Measurements from ENCODE around the gene GHR. TPM values are rescaled to one million over a fixed set of nuclear protein-coding genes. Genes with fewer than 3 reads are reported as not detected.

Gene GHR
- total RNA-seq, 1 experiment from 2014 or later, result 3.3 TPM

DNA sequence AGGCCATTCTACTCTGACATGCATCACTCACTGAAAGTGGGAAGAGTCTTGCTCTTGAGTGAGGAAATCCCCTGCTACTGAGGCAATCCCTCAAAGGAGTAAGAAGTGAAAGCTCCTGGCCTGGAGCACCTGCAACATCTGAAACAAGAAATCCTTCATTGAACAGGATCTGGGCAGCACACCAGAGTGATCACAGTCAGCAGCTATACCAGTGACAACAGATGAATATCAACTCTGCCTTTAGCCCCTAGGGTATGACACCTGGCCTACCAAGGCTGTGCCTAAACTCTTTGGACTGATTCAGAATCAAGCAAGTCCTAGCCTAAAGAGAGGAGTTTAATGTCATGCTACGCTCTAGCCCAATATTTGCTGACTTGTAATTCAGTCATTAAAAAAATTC is 177.2 kb downstream of the GHR start:
- no peak for DNase-seq (ENCODE audit: low spot score)

DNA sequence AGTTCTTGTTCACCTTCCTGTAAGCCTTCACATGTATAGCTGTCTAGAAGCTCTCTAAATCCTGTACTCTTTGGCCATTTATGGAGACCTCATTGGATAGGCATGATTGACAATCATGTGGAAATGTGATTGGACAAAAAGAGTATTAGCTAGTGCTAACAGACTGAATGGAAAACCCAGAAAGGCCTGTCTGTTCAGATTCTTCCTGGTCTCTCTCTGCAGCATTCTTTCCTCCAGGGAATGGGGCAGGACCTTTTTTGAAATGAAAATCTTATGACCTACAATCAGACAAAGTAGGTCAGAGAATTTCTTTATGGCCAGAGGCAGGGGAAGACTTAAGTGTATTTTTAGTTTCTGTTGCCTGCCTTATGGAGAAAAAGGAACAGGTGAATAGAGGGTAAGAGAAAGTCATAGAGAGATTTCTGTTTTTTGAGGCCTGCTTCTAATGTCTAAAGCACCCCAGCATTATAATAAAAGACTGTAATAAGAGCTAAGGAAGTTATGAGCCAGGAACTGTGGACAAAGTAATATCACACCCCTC is 181.0 kb downstream of the GHR start:
- no peak for DNase-seq (ENCODE audit: low spot score)

DNA sequence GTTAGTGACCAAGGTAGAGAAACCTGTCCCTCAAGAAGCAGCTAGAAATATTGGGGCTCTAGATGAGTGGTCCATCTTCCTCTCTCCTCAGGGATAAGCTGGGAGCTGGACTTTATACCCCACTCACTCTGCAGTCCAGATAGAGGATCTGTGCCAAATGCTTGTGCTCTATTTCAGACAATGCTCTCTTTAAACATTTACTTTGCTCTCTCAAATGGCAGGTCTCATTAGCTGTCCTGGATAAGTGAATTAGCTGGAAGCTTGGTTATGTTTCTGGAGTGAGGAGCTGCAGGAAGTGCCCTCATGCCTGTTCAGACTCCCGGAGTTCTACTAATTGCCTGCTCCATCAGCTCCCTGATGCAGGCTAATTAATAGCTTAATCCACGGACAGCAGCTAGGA is 182.3 kb downstream of the GHR start:
- no peak for DNase-seq (ENCODE audit: low spot score)

DNA sequence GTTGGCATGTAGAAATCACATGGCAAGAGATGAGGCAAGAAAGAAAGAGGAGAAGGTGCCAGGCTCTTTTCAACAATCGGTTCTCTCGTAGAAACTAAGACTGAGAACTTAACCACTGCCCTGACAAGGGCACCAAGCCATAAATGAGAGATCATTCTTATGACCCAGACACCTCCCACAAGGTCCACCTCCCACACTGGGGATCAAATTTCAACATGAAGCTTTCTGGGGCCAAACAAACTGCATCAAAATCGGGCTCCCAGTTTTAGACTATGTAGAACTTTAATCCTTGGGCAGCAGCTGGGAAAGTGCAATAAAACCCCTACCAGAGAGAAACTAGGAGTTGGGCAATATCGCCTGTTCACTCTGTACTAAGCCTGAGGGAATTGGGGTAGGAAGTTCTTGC is 183.2 kb downstream of the GHR start:
- DNase-seq (ENCODE audit: low spot score), result no peak

DNA sequence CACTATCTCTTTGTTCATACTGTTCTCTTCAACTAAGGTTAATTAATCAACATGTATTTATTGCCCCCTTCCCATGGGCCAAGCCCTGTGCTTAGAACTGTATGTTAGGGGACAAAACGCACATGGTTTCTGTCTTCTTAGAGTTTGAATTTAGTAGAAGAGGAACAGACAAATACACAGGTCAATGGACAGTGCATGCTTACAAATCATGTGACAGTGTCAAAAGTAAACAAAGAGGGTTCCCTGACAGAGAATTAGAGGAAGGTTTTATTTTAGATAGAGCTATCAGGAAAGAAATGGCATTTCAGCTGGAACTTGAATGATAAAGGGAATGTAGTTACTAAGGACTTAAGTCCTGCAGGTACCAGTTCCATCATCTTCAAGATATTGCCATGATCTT is 188.2 kb downstream of the GHR start:
- no peak for DNase-seq (ENCODE audit: low spot score)

DNA sequence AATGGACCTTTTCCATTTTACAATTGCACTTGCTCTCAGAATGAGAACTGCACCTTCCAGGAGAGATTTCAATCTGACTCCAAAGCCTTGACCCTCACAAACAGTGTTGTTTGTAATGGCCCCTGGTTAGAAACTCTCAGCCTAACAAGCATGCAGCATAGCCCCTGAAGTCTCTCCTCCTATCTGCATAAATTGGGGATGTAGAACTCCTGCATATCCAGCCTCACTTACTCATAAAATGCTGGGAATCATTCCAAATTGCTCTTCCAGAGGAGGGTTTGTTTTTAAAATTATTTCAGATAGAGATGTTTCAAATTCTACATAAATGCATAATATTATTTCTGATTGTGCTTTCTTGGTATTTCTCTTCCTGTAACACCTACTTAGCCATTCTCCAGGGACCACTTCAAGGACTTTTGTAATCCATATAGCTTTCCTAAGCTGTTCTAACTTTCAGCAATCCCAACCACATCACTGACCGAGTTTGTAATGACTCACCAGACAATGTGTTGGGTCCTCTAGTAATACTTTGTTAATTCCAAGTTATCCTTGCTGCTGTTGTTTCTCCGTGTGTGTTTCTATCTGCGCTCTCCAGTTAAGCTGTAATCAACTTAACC is 189.6 kb downstream of the GHR start:
- DNase-seq (ENCODE audit: low spot score), result peak; percentile 59

DNA sequence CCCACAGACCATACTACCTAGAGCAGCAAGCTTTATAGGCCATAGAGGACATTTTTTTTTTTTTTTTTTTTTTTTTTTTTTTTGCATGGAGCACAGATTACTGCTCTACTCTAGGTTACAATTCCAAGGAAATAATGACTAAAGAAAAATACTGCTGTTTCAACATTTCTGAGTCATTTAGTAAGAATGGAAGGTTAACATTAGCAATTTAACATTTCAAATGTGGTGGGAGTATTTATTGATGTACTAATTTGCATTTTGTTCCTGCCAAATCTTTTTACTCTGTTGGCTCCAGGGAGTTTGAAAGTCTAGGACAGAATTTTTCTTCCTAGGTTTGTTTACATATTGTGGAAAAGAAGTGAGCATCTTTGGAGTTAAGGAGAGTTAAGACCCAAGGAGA is 191.3 kb downstream of the GHR start:
- peak; percentile 39 for DNase-seq (ENCODE audit: low spot score)

DNA sequence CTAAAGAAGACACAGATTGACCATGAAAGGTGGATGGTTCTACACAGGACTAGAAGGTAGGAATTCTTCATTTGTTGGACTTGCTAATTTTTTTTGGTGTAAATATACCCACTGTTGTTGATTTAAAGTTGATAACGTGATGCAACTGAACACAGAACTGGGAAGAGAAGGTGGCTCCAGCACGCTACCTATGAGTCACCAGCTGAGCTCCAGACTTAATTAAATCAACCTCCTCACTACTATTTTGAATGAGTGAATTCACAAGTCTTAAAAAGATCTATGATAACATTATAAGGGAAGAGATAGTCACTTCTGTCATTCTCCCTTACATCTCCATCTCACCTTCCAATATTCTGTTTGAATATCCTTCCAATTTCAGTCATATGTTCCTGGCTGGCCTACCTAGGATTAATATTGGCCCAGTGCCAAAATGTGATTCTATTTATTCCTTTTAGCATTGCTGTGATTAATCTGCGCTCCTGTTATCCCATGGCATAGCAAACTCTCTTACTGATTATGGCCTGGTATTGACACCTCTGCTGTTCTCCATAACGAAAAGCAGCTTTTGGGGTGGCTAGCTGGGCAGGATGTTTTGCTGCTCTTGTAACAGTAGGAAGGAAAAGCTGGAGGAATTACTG is 197.5 kb downstream of the GHR start:
- DNase-seq (ENCODE audit: low spot score), result peak; percentile 26

DNA sequence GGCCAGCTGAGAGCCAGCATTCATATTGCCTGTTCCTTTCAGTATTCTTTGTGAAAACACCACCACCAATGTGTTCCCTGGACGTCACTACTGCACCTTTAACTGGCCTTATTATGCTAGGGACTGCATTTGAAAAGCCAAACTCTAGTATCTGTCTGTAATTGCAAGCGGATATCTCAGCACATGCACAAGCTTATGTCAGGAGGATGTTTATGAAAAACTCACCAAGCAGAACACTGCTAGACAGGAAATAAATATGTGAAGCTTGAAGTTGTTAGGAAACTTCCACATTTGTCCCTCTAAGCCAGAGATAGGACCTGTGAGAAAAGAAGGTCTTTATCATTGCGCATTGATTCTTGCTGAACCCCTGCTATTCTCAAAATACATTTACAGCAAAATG is 198.0 kb downstream of the GHR start:
- peak; percentile 37 for DNase-seq (ENCODE audit: low spot score)

DNA sequence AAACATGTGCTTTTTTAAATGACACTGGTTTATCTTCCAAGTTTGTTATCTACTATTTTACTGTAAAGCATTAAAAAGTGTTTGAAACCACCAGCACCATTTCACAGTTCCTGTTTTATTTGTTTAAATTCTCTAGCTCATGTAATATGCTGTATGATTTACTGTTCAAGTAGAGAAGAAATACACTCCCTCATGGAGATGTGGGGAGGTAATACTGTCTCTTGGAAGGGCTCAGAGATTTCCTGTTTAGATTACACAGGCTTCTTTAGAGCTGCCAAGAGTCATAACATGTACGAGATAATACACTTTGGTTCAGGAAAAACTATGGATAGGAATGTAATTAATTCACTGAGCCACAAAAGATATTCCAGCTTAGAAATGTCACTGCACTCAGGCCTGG is 198.4 kb downstream of the GHR start:
- DNase-seq (ENCODE audit: low spot score), result no peak

DNA sequence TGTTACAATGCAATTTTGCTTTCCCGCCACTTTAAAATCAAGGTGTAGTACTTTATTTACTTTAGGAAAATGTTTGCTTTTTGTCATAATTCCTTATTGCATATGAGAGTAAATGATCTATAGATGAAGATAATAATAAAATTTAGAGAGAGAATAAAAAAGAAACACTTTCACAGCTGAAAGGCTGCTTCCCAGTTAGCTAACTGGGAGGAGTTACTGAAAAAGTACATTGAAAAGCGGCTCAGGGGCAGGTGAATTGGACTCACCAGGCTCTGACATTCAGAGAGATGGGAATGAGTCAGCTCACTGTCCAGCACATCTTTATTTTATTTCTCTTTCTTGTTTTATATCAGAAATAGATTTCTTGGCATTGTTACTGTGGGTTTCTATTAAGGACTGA is 201.7 kb downstream of the GHR start:
- DNase-seq (ENCODE audit: low spot score), result no peak

DNA sequence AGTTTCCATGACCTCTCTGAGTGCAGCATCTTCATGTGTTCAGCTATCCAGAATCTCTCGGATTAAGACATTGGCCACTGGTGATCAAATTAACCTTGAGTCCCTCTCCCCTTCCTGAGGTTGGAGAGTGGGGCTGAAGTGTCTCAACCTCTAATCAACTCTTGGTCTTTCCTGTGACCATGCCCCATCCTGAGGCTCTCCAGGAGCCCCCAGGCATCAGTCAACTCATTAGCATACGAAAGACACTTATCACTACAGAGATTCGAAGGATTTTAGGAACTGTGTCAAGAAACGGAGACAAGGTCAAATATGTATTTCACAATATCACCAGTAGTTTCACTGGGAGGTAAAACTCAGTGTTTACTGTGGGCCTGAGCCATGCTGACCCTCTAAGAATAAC is 203.2 kb downstream of the GHR start:
- no peak for DNase-seq (ENCODE audit: low spot score)

DNA sequence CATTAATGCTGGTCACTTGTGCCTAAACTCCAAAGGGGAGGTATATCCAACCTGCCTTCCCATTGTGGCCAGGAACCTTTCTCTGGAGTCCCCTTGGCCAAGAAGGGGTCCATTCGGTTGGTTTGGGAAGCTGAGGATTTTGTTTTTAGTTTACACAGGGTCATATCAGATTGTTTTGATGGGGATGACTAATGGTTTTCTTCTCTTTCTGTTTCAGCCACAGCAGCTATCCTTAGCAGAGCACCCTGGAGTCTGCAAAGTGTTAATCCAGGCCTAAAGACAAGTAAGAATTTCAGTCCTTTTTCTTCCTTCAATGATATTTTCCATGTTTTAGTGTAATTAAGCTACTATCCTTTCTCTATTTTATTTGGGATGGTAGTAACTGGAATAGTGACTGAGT is 205.6 kb downstream of the GHR start:
- no peak for DNase-seq (ENCODE audit: low spot score)

DNA sequence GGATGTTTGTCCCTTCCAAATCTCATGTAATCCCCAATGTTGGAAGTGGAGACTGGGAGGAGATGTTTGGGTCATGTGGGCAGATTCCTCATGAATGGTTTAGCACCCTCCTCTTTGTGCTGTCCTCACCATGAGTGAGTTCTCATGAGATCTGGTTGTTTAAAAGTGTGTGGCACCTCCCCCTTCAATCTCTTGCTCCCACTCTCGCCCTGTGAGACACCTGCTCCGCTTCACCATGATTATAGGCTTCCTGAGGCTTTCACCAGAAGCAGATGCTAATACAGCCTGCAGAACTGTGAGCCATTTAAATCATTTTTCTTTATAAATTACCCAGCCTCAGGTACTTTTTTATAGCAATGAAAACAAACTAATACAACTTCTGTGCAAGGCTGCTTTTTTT is 206.0 kb downstream of the GHR start:
- DNase-seq (ENCODE audit: low spot score), result no peak

DNA sequence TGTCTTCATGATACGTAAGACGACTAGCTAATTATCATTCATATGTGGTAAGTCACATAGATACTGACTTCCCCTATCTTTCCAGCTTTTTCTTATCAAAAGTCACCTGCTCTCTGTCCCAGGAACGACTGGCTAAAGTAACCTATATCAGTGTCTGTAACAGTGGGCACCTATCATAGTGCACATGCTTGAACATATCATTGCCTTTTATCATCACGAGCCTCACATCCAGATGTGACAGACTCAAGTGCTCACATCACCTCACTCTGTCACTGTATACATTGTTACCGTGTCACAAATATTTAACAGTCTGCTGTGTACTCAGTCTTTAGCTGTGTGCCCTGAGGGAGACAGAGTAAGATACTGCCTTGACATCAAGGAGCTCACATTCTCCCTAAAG is 208.0 kb downstream of the GHR start:
- no peak for DNase-seq (ENCODE audit: low spot score)

DNA sequence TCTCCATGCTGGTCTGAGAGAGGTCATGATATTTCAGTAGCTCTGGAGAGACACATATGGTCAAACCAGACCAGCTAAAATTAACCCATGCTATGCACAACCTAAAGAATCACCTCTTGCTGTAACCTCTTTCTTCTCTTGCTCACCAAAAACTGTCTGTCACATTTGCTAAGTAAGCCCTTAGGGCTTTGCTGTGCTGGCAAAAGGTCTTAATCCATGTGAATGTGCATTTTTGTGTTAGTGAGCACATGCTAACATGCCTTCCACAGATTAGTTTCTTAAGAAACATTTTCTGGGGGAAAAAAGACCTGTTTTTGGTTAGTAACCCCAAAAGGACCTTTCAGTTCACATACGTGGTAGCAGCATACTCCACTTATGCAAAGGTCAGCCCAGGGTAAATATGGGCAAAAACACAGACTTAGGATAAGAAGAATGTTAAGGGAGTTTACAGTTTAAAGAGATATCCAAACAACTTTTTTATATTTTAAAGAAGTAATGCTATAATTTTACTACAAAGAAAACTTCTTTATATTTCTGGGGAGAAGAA is 209.2 kb downstream of the GHR start:
- DNase-seq (ENCODE audit: low spot score), result no peak

DNA sequence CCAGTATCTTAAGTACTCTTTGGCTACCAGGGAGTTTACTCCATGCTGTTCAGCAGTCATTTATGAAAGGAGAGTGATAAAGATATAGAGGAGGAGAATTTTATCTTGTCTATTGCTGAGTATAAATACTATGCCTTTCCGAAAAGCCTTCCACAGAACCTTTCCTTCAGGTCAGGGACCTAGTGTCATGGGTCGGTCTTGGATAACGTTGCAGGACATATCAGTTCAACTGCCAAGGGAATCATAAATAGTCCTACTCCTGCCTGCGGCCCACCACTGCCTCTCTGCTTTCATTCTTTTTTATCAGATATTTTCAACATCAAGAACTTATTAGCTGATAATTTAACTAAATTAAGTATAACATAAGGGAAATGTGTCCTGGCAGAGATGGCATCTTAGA is 211.3 kb downstream of the GHR start:
- no peak for DNase-seq (ENCODE audit: low spot score)

DNA sequence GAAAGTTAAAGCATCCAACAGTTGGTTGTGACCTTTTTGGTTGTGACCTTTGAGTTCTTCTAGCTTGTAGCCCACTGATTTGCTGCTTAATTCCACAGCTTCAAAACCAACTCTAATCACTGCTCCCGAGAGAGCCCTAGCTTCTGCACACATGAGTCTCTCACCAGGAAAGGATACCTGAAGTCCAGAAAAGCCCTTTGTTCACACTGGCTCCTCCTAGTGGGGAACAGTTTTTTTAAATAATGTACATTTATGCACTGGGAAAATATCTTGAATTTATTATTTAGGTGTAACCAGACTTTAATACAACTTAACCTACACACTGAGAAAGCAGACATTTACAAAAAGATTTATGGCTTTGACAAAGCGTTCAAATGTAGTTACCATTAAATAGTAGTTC is 213.2 kb downstream of the GHR start:
- DNase-seq (ENCODE audit: low spot score), result peak; percentile 18

DNA sequence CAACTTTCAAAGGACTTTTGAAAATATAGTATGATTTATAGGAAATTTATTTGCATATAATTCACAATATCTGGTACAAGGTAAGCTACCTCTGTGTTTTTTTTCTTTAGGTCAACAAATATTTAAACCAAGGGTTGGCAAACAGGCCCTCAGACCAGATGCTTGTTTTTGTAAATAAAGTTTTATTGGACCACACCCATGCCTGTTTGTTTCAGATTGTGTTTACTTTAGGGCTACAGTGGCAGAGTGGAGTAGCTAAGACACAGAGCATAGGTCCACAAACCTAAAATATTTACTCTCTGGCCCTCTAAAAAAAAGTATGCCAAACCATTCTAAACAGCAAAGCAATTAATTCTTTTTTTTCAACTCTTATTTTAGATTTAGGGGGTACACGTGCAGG is 213.7 kb downstream of the GHR start:
- no peak for DNase-seq (ENCODE audit: low spot score)

DNA sequence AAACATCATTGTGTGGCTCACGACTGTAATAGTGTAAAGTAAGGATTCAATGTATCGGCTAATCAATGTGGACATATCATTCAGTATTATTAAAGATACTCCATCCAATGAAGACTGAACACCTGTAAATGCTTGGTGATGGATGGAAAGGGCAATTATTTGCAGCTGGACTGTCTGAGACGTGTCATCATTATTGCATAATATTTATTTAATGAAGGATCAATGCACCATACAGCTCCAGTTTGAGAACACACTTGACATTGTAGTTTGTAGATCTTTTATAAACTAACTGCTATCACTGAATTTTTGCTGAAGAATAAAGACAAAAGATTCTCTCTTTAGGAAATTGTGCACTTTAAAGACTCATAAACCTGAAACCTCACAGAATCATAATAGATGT is 215.7 kb downstream of the GHR start:
- no peak for DNase-seq (ENCODE audit: low spot score)

DNA sequence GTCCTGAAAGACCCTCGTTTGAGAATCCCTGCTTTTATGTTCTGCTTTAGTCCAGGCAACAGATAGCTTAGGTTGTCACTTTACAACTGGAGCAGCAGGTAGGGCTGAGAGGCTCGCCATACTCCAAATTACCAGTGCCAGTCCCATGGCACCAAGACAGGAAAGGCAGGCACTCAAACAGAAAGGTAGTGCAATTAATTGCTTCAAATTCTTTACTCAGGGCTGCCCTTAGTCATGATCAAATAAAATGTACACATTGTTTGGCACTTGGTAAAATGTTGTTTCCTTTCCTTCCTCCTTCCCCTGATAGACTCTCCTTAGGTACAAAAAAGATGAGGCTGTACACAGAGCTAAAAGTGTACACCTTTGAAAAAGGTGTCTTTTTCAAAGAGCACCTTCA is 217.6 kb downstream of the GHR start:
- no peak for DNase-seq (ENCODE audit: low spot score)

DNA sequence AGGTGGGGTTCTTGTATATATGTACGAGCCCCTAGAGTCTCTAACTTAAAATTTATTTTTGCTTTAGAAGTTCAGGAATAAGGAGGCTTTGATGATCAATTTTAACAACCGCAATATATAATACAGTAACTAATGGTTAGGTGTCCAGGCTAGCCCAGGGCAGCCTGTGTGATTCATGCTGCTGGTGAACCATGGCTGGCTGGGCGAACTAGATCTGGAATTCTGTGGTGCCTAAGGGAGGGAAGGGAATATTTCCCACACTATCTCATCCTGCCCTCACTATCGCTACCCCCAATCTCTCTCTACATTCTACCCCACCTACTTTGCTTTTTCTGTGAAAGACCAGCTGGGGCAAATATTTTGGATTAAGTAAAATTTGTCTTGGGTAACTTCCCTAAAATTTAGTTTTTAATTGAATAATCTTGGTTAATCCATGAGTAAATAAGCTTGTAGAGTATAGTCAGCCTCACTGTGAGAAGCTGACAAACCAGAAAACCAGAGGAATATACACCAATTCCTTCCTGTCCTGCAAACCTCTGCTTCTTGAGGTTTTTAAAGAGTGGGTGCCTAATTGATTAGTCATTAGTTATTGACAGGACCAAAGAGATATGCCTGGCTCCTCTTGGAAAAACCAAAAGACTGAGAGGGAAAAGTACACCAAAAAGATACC is 218.2 kb downstream of the GHR start:
- peak; percentile 36 for DNase-seq (ENCODE audit: low spot score)

DNA sequence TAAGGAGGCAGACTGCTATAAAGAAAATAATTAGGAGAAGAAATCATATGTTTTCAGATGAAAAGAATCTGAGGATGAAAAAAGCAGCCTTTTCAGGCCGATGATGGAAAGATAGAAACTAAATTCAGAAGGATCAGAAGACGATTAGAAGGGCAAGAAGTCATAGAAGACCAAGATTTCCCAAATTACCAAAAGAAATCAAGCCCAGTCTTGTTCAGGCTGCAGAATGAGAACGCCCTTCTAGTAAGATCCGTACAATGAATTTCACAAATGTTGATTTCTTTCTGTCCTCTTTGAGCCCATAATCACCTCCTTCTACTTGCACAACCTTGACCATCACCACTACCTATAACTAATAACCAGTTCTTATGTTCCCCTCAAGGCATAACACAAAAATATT is 218.8 kb downstream of the GHR start:
- DNase-seq (ENCODE audit: low spot score), result no peak
